Hippocampal formation (tissue), 2 donors: ENCODE data around the gene NAPB.
"Not testable (repeated sequence)": the region's sequence is repeated elsewhere in the genome, so short reads cannot be mapped to it uniquely, and the experiment has no call there.

Source experiments
- DNase-seq, 2 donors: peaks; one replicate each; lab custom pipeline; 2025; lab: John Stamatoyannopoulos, UW

Gene NAPB

GRCh38 chr20:23420943-23421931, at the start of gene NAPB:
TSS of gene NAPB (minus strand) at chr20:23421488. CDS start at chr20:23421402, 86 bp downstream.
- peak; percentile 92 to 95 for DNase-seq

GRCh38 chr20:23466961-23467360, 45.7 kb upstream of the NAPB start:
- DNase-seq = not testable (repeated sequence)

GRCh38 chr20:23461180-23461579, 39.9 kb upstream of the NAPB start:
- DNase-seq = no peak

- DNase-seq = no peak
Measured at GRCh38 chr20:23459461-23460150, 38.3 kb upstream of the NAPB start.

GRCh38 chr20:23456873-23457272, 35.6 kb upstream of the NAPB start:
- DNase-seq = no peak

GRCh38 chr20:23456409-23456808, 35.1 kb upstream of the NAPB start:
- DNase-seq = no peak

- DNase-seq = no peak
Measured at GRCh38 chr20:23455639-23456038, 34.4 kb upstream of the NAPB start.

GRCh38 chr20:23454816-23455215, 33.5 kb upstream of the NAPB start:
- DNase-seq = no peak

- DNase-seq = no peak
Measured at GRCh38 chr20:23453549-23454543, 32.6 kb upstream of the NAPB start.

GRCh38 chr20:23452776-23453175, 31.5 kb upstream of the NAPB start, which contains the start of gene CST11:
TSS of gene CST11 (minus strand) at chr20:23452876. CDS start at chr20:23452811, 65 bp downstream.
- no peak for DNase-seq

GRCh38 chr20:23451956-23452487, 30.7 kb upstream of the NAPB start:
- no peak for DNase-seq

GRCh38 chr20:23450877-23451276, 29.6 kb upstream of the NAPB start:
- DNase-seq = no peak

GRCh38 chr20:23449421-23449820, 28.1 kb upstream of the NAPB start:
- DNase-seq = no peak

- DNase-seq = no peak
Measured at GRCh38 chr20:23448167-23448566, 26.9 kb upstream of the NAPB start.

GRCh38 chr20:23446505-23446904, 25.2 kb upstream of the NAPB start:
- peak; percentile 64 to 67 for DNase-seq

- no peak for DNase-seq
Measured at GRCh38 chr20:23445596-23446217, 24.4 kb upstream of the NAPB start.

GRCh38 chr20:23444859-23445258, 23.6 kb upstream of the NAPB start:
- DNase-seq = no peak

- DNase-seq = no peak
Measured at GRCh38 chr20:23442436-23442835, 21.1 kb upstream of the NAPB start.

GRCh38 chr20:23441850-23442313, 20.6 kb upstream of the NAPB start:
- DNase-seq = peak; percentile 54 to 56

GRCh38 chr20:23440004-23440403, 18.7 kb upstream of the NAPB start:
- no peak for DNase-seq

- no peak for DNase-seq
Measured at GRCh38 chr20:23438661-23439060, 17.4 kb upstream of the NAPB start.
